Heart right ventricle (tissue), 16 donors: ENCODE data around the gene ANKFY1. TPM values are rescaled to one million over a fixed set of nuclear protein-coding genes. Genes with fewer than 3 reads are reported as not detected.

ENCODE experiments used
- ATAC-seq, 8 donors: fragments of 200-7000 bp; cut with Tn5 transposase; one replicate each; pipeline ENCODE4 v1.9.1; 2020; ENCODE audit warnings: mild to moderate bottlenecking in 8 of 8, moderate library complexity in 8 of 8, moderate number of reproducible peaks in 1 of 8
- DNase-seq, 2 donors: peaks; one replicate each; pipeline ENCODE4 v3.0.0-alpha.2; 2020
- H3K27ac ChIP-seq, 10 donors: fragments of 200-600 bp; sonication (generic) in 2 of 10; one replicate each; pipeline versions ENCODE4 v1.5.0 to v1.8.0; 2020 to 2022; ENCODE audit warnings: mild to moderate bottlenecking in 3 of 10
- H3K27me3 ChIP-seq, 7 donors: fragments of 200-600 bp; one replicate each; pipeline ENCODE4 v1.8.0; 2021 to 2022; ENCODE audit warnings: mild to moderate bottlenecking in 2 of 7
- H3K36me3 ChIP-seq, 9 donors: fragments of 200-600 bp; sonication (generic) in 1 of 9; one replicate each; pipeline versions ENCODE4 v1.5.0 to v1.8.0; 2020 to 2022; ENCODE audit warnings: mild to moderate bottlenecking in 2 of 9
- H3K4me1 ChIP-seq, 9 donors: fragments of 200-600 bp; sonication (generic) in 1 of 9; one replicate each; pipeline versions ENCODE4 v1.5.0 to v1.8.0; 2020 to 2022; ENCODE audit warnings: mild to moderate bottlenecking in 4 of 9
- H3K4me3 ChIP-seq, 10 donors: fragments of 200-600 bp; sonication (generic) in 2 of 10; one replicate each; pipeline versions ENCODE4 v1.5.0 to v1.8.0; 2020 to 2022; ENCODE audit warnings: mild to moderate bottlenecking in 7 of 10, moderate library complexity in 2 of 10
- H3K9me3 ChIP-seq, 11 donors: fragments of 200-600 bp in 10 of 11; sonication (generic) in 2 of 11; one replicate each; pipeline versions ENCODE4 v1.5.0 to v1.8.0; 2013 to 2022; ENCODE audit warnings: mild to moderate bottlenecking in 2 of 11, control low read depth in 1 of 11, moderate library complexity in 1 of 11
- CTCF ChIP-seq, 9 donors: fragments of 200-600 bp; sonication (generic) in 2 of 9; IDR thresholded peaks; one replicate each; pipeline versions ENCODE4 v1.5.0 to v1.8.0; 2021 to 2022; ENCODE audit warnings: antibody characterized with exemption in 9 of 9, mild to moderate bottlenecking in 5 of 9, moderate library complexity in 1 of 9
- WGBS, 2 donors: extraction: QIAGEN DNeasy Blood & Tissue Kit; methylation state at CpG; one replicate each; pipeline ENCODE4 v1.1.7; 2013; ENCODE audit warnings: inconsistent platforms in 1 of 2; 5-methylcytosine and 5-hydroxymethylcytosine counted together
- intact Hi-C, 10 donors: fragments of 100-400 bp; cut with DNase I; formaldehyde crosslinking; loops; one replicate each; pipeline versions ENCODE4 v1.11.1 to v1.14.2; 2022
- polyA plus RNA-seq, 2 donors: library from polyadenylated mRNA; stranded (reverse); fragments of 200-250 nt; gene quantifications; one replicate each; pipeline ENCODE4 v1.2.3, GENCODE V29; 2013
- total RNA-seq, 10 donors: library from RNA; stranded (reverse); fragmentation: NEBNext Ultra II Directional in 3 of 10; extraction: Animal tissue kit (Norgen Biotek cat#: 25700) in 3 of 10; gene quantifications; one replicate each; pipeline versions ENCODE4 v1.2.1 to v1.2.4, GENCODE V29; 2021 to 2023
- donor health status: Arrhythmogenic right ventricular cardiomyopathy.
- donor health status: ischemic (EF 13 %, LVEDD 7.1; RV severe dilation, severe dysfunction).
- donor health status: healthy with polysubstance abuse.
- donor health status: DM: no; HTN: yes; CAD: no.
- donor health status: DM: no; HTN: no; CAD: no.
- donor health status: ischemic (EF 25% LVEDD 6.9; RV normal size, moderate dysfunction).
- donor health status: ischemic (EF 25% LVEDD 5.7; RV mildly dilated, moderate dysfunction).
- donor health status: healthy.
- donor health status: DM: yes; HTN: yes; CAD: no.
- donor health status: Ischemic cardiomyopathy.
- donor health status: ischemic (EF 35%, LVEDD 5.7; RV mildly dilated, moderate dysfunction).
- donor health status: nonischemic (EF 11% LVEDD 7.7; RV severe dilation, severe dysfunction).
- donor health status: DM: yes; HTN: yes; CAD: no.
- donor health status: PGD.
- donor health status: ischemic (EF 29% LVEDD 5.4; RV normal size, mild dysfunction).
- donor health status: nonischemic (EF 23%, LVEDD 6.1; RV moderate dilation, normal function).

ANKFY1 gene
- total and polyA plus RNA-seq, 12 donors = 8.6 to 34.4 (median 24.0) TPM

DNA sequence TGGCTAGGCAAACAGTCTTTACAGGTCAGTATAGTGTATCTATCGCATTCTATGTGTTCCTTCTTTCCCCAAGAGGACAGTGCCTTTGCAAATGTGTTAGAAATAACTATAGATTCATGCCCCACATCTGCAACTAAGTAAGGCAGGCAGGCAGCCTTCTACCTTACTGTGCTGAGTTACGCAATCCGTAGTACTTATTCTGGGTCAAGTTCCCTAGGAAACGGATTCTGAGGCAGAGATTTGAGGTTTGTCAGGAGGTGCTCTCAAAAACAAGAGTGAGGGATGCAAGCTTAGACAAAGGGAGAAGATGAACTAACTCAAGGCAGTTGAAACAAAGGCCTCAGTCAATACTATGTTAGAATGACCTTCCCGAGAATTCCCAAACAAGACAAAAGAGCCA, 12.7 kb upstream of the ANKFY1 start:
- intact Hi-C loops = no loop called here
- Histone ChIP-seq H3K4me1 (peaks cover 0 to 27% (median 12%) of the 10 kb centered on the region in 9 donors), H3K36me3 (peaks cover 0 to 65% (median 5%) of the 10 kb centered on the region in 9 donors), H3K27me3 (no peaks in the 10 kb centered on the region), H3K9me3 (no peaks in the 10 kb centered on the region), H3K27ac (no peak overlapping the region), H3K4me3 (no peak overlapping the region)
- ATAC-seq (no peak), DNase-seq (no peak)
- TF ChIP-seq CTCF (IDR thresholded peaks at IDR 0.05) = no peak
- WGBS, 2 donors = 95 to 97% methylated on average over 5 of the region's 5 CpGs

DNA sequence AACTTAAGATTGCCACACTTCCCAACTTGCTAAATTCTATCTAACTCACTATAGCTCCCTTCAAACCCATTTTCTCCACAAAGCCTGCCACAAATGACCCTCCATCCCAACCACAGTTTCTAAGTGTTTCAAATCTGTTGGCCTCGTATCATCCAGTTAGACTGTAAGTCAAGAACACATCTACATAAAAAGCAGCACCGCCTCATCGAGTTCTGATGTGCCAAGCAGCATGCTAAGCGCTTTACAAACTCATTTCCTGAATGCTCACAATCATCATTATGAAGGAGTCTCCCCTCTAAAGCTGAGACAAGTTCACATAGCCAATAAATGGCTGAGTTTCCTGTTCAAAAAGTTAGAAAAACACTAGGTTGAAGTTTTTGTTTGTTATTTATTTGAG, 9.2 kb upstream of the ANKFY1 start:
- Histone ChIP-seq H3K27me3 (no peaks in the 10 kb centered on the region), H3K9me3 (no peaks in the 10 kb centered on the region), H3K4me1 (peaks cover 0 to 55% (median 18%) of the 10 kb centered on the region in 9 donors), H3K36me3 (peaks cover 0 to 51% (median 0%) of the 10 kb centered on the region in 9 donors), H3K27ac (peak overlapping the region in 5 of 10 donors; percentile 46 to 78 (median 68)), H3K4me3 (no peak overlapping the region)
- TF ChIP-seq CTCF (IDR thresholded peaks at IDR 0.05) = no peak
- WGBS, 2 donors = 68 to 70% methylated on average over 4 of the region's 4 CpGs
- no peak for ATAC-seq
- no peak for DNase-seq
- intact Hi-C loops = loop anchor here in 1 of 10 donors (5.0 kb wide), 1 partner anchor 41 kb away; no protein-coding TSS in a partner anchor

GRCh38 chr17:4272213-4272971, 8.6 kb upstream of the ANKFY1 start:
- peaks cover 0 to 55% (median 18%) of the 10 kb centered on the region in 9 donors for H3K4me1 ChIP-seq

More at GRCh38 chr17:4272213-4272971, 8.6 kb upstream of the ANKFY1 start:
- Histone ChIP-seq H3K27me3 (no peaks in the 10 kb centered on the region), H3K4me3 (no peak overlapping the region), H3K9me3 (no peaks in the 10 kb centered on the region), H3K36me3 (peaks cover 0 to 54% (median 0%) of the 10 kb centered on the region in 9 donors), H3K27ac (peak overlapping the region in 8 of 10 donors; percentile 38 to 78 (median 60))
- peak in 7 of 8 donors; percentile 49 to 82 (median 70) for ATAC-seq
- no peak for TF ChIP-seq CTCF (IDR thresholded peaks at IDR 0.05)
- WGBS, 2 donors = 46 to 59% methylated on average over 6 of the region's 6 CpGs
- DNase-seq = no peak
- intact Hi-C loops = loop anchor here in 1 of 10 donors (5.0 kb wide), 1 partner anchor 40 kb away; no protein-coding TSS in a partner anchor
